ENCODE measurements around the gene CTDSPL.
"Not testable (repeated sequence)": the region's sequence is repeated elsewhere in the genome, so short reads cannot be mapped to it uniquely, and the experiment has no call there.

The CTDSPL gene

GRCh38 chr3:38019658-38020341 is 158.1 kb downstream of the CTDSPL start:
- DNase-seq (ENCODE audit: low spot score), result no peak

- no peak for DNase-seq (ENCODE audit: low spot score)
These were observed 158.7 kb downstream of the CTDSPL start for GRCh38 chr3:38020342-38020726.

- no peak for DNase-seq (ENCODE audit: low spot score)
These were observed 159.5 kb downstream of the CTDSPL start for GRCh38 chr3:38021196-38021595.

GRCh38 chr3:38022301-38022700 is 160.6 kb downstream of the CTDSPL start:
- DNase-seq (ENCODE audit: low spot score), result no peak

- DNase-seq (ENCODE audit: low spot score), result no peak
These were observed 161.4 kb downstream of the CTDSPL start for GRCh38 chr3:38022896-38023709.

GRCh38 chr3:38026856-38027255 is 165.2 kb downstream of the CTDSPL start:
- no peak for DNase-seq (ENCODE audit: low spot score)

- DNase-seq (ENCODE audit: low spot score), result no peak
These were observed 166.1 kb downstream of the CTDSPL start for GRCh38 chr3:38027466-38028465.

GRCh38 chr3:38028621-38029361 is 167.1 kb downstream of the CTDSPL start:
- no peak for DNase-seq (ENCODE audit: low spot score)

GRCh38 chr3:38029400-38030125 is 167.9 kb downstream of the CTDSPL start, which contains the start of gene PLCD1:
Gene PLCD1, minus strand, starts transcription at chr3:38029642. Its CDS starts 103 bp downstream, at chr3:38029539.
- DNase-seq (ENCODE audit: low spot score), result no peak

- no peak for DNase-seq (ENCODE audit: low spot score)
These were observed 168.7 kb downstream of the CTDSPL start for GRCh38 chr3:38030126-38031021.

GRCh38 chr3:38031022-38031994 is 169.6 kb downstream of the CTDSPL start:
- DNase-seq (ENCODE audit: low spot score), result no peak

GRCh38 chr3:38032328-38032865 is 170.7 kb downstream of the CTDSPL start:
- DNase-seq (ENCODE audit: low spot score), result no peak

- not testable (repeated sequence) for DNase-seq (ENCODE audit: low spot score)
These were observed 171.9 kb downstream of the CTDSPL start for GRCh38 chr3:38033586-38033985.

Data from kidney capillary endothelial cell (primary cell).